Activated CD4-positive, CD25-positive, alpha-beta regulatory T cell (primary cell): ENCODE measurements around the gene KCNE5.
"Not testable (repeated sequence)": the region's sequence is repeated elsewhere in the genome, so short reads cannot be mapped to it uniquely, and the experiment has no call there.

Experiments
- DNase-seq, 4 experiments: peaks; one replicate each; lab custom pipeline; 2025; lab: John Stamatoyannopoulos, UW

Gene KCNE5

GRCh38 chrX:109601486-109601885 is 23.5 kb downstream of the KCNE5 start:
- no peak for DNase-seq

- no peak for DNase-seq
Observed at GRCh38 chrX:109600237-109600651, 24.7 kb downstream of the KCNE5 start.

GRCh38 chrX:109596015-109596414 is 29.0 kb downstream of the KCNE5 start:
- DNase-seq, result no peak

- DNase-seq, result no peak
Observed at GRCh38 chrX:109590176-109590575, 34.8 kb downstream of the KCNE5 start.

GRCh38 chrX:109585488-109585887 is 39.5 kb downstream of the KCNE5 start:
- no peak for DNase-seq

- DNase-seq, result no peak
Observed at GRCh38 chrX:109578916-109579315, 46.1 kb downstream of the KCNE5 start.

GRCh38 chrX:109577055-109577454 is 47.9 kb downstream of the KCNE5 start:
- DNase-seq, result no peak

- not testable (repeated sequence) for DNase-seq
Observed at GRCh38 chrX:109576083-109576482, 48.9 kb downstream of the KCNE5 start.
